PC-9 (cell line): ENCODE data around the gene RNASE7.

Experiments used
- EZH2 ChIP-seq: fragments of 200-600 bp; sonication (generic); IDR thresholded peaks from 2 replicates; pipeline ENCODE4 v1.8.0; 2017; ENCODE audit warnings: antibody characterized with exemption, low read depth
- TF ChIP-seq, protein P1 (sequence below): fragments of 200-600 bp; sonication (generic); conservative IDR thresholded peaks from 2 replicates; pipeline ENCODE4 v1.6.1; 2017; ENCODE audit warnings: mixed run types, antibody characterized with exemption, mild to moderate bottlenecking, moderate library complexity

DNA sequence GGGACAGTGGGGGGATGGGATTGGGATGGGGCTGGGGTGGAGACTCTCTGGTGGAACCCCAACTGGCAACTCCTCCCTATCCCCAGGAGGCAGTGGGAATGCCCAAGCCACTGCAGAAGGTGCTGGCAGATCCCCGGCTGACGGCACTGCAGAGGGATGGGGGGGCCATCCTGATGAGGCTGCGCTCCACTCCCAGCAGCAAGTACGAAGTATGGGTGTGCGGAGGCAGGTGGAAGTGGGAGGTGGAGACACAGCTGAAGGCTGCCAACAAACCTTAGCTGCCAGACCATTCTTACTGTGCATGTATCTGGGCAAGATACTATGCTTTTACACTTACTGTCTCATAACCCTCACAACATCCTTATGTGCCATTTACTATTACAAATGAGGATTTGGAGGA is 36.1 kb downstream of the RNASE7 start:
- TF ChIP-seq, protein P1, sequence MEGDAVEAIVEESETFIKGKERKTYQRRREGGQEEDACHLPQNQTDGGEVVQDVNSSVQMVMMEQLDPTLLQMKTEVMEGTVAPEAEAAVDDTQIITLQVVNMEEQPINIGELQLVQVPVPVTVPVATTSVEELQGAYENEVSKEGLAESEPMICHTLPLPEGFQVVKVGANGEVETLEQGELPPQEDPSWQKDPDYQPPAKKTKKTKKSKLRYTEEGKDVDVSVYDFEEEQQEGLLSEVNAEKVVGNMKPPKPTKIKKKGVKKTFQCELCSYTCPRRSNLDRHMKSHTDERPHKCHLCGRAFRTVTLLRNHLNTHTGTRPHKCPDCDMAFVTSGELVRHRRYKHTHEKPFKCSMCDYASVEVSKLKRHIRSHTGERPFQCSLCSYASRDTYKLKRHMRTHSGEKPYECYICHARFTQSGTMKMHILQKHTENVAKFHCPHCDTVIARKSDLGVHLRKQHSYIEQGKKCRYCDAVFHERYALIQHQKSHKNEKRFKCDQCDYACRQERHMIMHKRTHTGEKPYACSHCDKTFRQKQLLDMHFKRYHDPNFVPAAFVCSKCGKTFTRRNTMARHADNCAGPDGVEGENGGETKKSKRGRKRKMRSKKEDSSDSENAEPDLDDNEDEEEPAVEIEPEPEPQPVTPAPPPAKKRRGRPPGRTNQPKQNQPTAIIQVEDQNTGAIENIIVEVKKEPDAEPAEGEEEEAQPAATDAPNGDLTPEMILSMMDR = no peak
- no peak for TF ChIP-seq EZH2
